Measurements from ENCODE around the gene OSTC. TPM values are rescaled to one million over a fixed set of nuclear protein-coding genes. Genes with fewer than 3 reads are reported as not detected.

Gene OSTC
- total RNA-seq, 1 donor from 2014 or later: 272 TPM

- peaks cover 29% of the 10 kb centered on the region for H3K36me3 Mint-ChIP-seq (ENCODE audit: low read depth)
- TF ChIP-seq CTCF (IDR thresholded peaks at IDR 0.05): no peak
- H3K4me3 Mint-ChIP-seq (ENCODE audit: unreplicated experiment): peak overlapping the region; percentile 85
- peaks cover 52% of the 10 kb centered on the region for H3K4me1 Mint-ChIP-seq (ENCODE audit: low read depth)
- H3K9me3 Mint-ChIP-seq (ENCODE audit: low read depth): peaks cover 3% of the 10 kb centered on the region
- no peak for DNase-seq (ENCODE audit: low spot score)
- H3K27me3 Mint-ChIP-seq (ENCODE audit: low read depth): no peaks in the 10 kb centered on the region
- H3K27ac Mint-ChIP-seq (ENCODE audit: unreplicated experiment): peak overlapping the region; percentile 89
These were observed 29.2 kb upstream of the OSTC start for GRCh38 chr4:108620933-108621905.

GRCh38 chr4:108622022-108622421 is 28.4 kb upstream of the OSTC start:
- Mint-ChIP-seq H3K27ac (ENCODE audit: unreplicated experiment) (no peak overlapping the region), H3K36me3 (ENCODE audit: low read depth) (peaks cover 33% of the 10 kb centered on the region), H3K4me1 (ENCODE audit: low read depth) (peaks cover 52% of the 10 kb centered on the region), H3K27me3 (ENCODE audit: low read depth) (no peaks in the 10 kb centered on the region), H3K9me3 (ENCODE audit: low read depth) (no peaks in the 10 kb centered on the region), H3K4me3 (ENCODE audit: unreplicated experiment) (peak overlapping the region; percentile 85)
- no peak for DNase-seq (ENCODE audit: low spot score)
- no peak for TF ChIP-seq CTCF (IDR thresholded peaks at IDR 0.05)

- Mint-ChIP-seq H3K36me3 (ENCODE audit: low read depth) (peaks cover 33% of the 10 kb centered on the region), H3K4me1 (ENCODE audit: low read depth) (peaks cover 52% of the 10 kb centered on the region), H3K9me3 (ENCODE audit: low read depth) (no peaks in the 10 kb centered on the region), H3K27ac (ENCODE audit: unreplicated experiment) (peak overlapping the region; percentile 42), H3K27me3 (ENCODE audit: low read depth) (no peaks in the 10 kb centered on the region), H3K4me3 (ENCODE audit: unreplicated experiment) (peak overlapping the region; percentile 8)
- DNase-seq (ENCODE audit: low spot score): no peak
- no peak for TF ChIP-seq CTCF (IDR thresholded peaks at IDR 0.05)
These were observed 27.6 kb upstream of the OSTC start for GRCh38 chr4:108622828-108623227.

GRCh38 chr4:108624263-108625056 is 25.9 kb upstream of the OSTC start:
- peak overlapping the region; percentile 33 for H3K27ac Mint-ChIP-seq (ENCODE audit: unreplicated experiment)
- H3K4me1 Mint-ChIP-seq (ENCODE audit: low read depth): peaks cover 51% of the 10 kb centered on the region
- no peak for TF ChIP-seq CTCF (IDR thresholded peaks at IDR 0.05)
- no peaks in the 10 kb centered on the region for H3K9me3 Mint-ChIP-seq (ENCODE audit: low read depth)
- peaks cover 33% of the 10 kb centered on the region for H3K36me3 Mint-ChIP-seq (ENCODE audit: low read depth)
- DNase-seq (ENCODE audit: low spot score): no peak
- no peak overlapping the region for H3K4me3 Mint-ChIP-seq (ENCODE audit: unreplicated experiment)
- H3K27me3 Mint-ChIP-seq (ENCODE audit: low read depth): no peaks in the 10 kb centered on the region

GRCh38 chr4:108626056-108626455 is 24.3 kb upstream of the OSTC start:
- Mint-ChIP-seq H3K27ac (ENCODE audit: unreplicated experiment) (no peak overlapping the region), H3K4me3 (ENCODE audit: unreplicated experiment) (no peak overlapping the region), H3K36me3 (ENCODE audit: low read depth) (peaks cover 45% of the 10 kb centered on the region), H3K27me3 (ENCODE audit: low read depth) (no peaks in the 10 kb centered on the region), H3K4me1 (ENCODE audit: low read depth) (peaks cover 39% of the 10 kb centered on the region), H3K9me3 (ENCODE audit: low read depth) (no peaks in the 10 kb centered on the region)
- TF ChIP-seq CTCF (IDR thresholded peaks at IDR 0.05): no peak
- DNase-seq (ENCODE audit: low spot score): no peak

Measured in chondrocyte (in vitro differentiated cells).